PC-3 (cell line): ENCODE data around the gene ERAL1. TPM values are rescaled to one million over a fixed set of nuclear protein-coding genes. Genes with fewer than 3 reads are reported as not detected.

Experiments used
- ATAC-seq: fragments of 200-7000 bp; cut with Tn5 transposase; 2 replicates; pipeline ENCODE4 v1.9.1; 2020; ENCODE audit warnings: mild to moderate bottlenecking, moderate library complexity
- BruUV-seq: library from RNA; stranded (reverse); fragments of 400-500 nt; replicated peaks from 2 replicates; lab custom pipeline; 2021; lab: Mats Ljungman, UMichigan
- CTCF ChIA-PET: fragments of 300-600 bp; sonication (Branson Sonifier 250); formaldehyde crosslinking; loops from one replicate; lab custom pipeline; 2022; ENCODE audit warnings: antibody characterized with exemption; lab: Charles Lee
- POLR2A ChIA-PET: fragments of 300-600 bp; sonication (Branson Sonifier 250); formaldehyde crosslinking; loops from one replicate; lab custom pipeline; 2022; ENCODE audit warnings: antibody characterized with exemption; ENCODE audit not compliant: unreplicated experiment; lab: Charles Lee
- DNase-seq: peaks from one replicate; pipeline ENCODE4 v3.0.0-alpha.2; 2015
- H2AFZ ChIP-seq: fragments of 300-600 bp; sonication (generic); 2 replicates; pipeline ENCODE4 v1.6.0; 2016; ENCODE audit warnings: antibody characterized with exemption, low read length
- H3F3A ChIP-seq: fragments of 300-600 bp; sonication (generic); one replicate; pipeline ENCODE4 v1.6.0; 2017; ENCODE audit warnings: antibody characterized with exemption, low read length, control low read depth, mild to moderate bottlenecking; ENCODE audit not compliant: unreplicated experiment
- H3K27ac ChIP-seq: fragments of 300-600 bp; sonication (generic); 2 replicates; pipeline ENCODE4 v1.5.1; 2016; ENCODE audit warnings: mild to moderate bottlenecking, low read length
- H3K27me3 ChIP-seq: fragments of 300-600 bp; sonication (generic); 2 replicates; pipeline ENCODE4 v1.6.1; 2016; ENCODE audit warnings: low read length, mixed read lengths
- H3K36me3 ChIP-seq: fragments of 300-600 bp; sonication (generic); 2 replicates; pipeline ENCODE4 v1.6.1; 2016; ENCODE audit warnings: low read depth, mixed run types, low read length, mixed read lengths
- H3K4me1 ChIP-seq: fragments of 300-600 bp; sonication (generic); 2 replicates; pipeline ENCODE4 v1.5.1; 2016; ENCODE audit warnings: low read length; ENCODE audit not compliant: insufficient read depth
- H3K4me2 ChIP-seq: fragments of 300-600 bp; sonication (generic); 2 replicates; pipeline ENCODE4 v1.6.0; 2016; ENCODE audit warnings: low read length
- H3K4me3 ChIP-seq: fragments of 300-600 bp; sonication (generic); 2 replicates; pipeline ENCODE4 v1.5.1; 2016; ENCODE audit warnings: mild to moderate bottlenecking, low read length, mixed read lengths
- H3K79me2 ChIP-seq: fragments of 300-600 bp; sonication (generic); 2 replicates; pipeline ENCODE4 v1.6.1; 2017; ENCODE audit warnings: low read length, mixed read lengths
- H3K9ac ChIP-seq: fragments of 300-600 bp; sonication (generic); 2 replicates; pipeline ENCODE4 v1.6.0; 2016; ENCODE audit warnings: mild to moderate bottlenecking, low read length
- H3K9me2 ChIP-seq: fragments of 300-600 bp; sonication (generic); replicated peaks from 2 replicates; pipeline ENCODE4 v1.6.1; 2016; ENCODE audit warnings: mixed run types, low read length, mixed read lengths
- H3K9me3 ChIP-seq: fragments of 300-600 bp; sonication (generic); 2 replicates; pipeline ENCODE4 v1.6.1; 2016; ENCODE audit warnings: low read length, mixed read lengths
- H4K20me1 ChIP-seq: fragments of 300-600 bp; sonication (generic); 2 replicates; pipeline ENCODE4 v1.6.1; 2016; ENCODE audit warnings: low read length, mixed read lengths
- CTCF ChIP-seq: fragments of 300-600 bp; sonication (generic); conservative IDR thresholded peaks from 2 replicates; pipeline ENCODE4 v1.5.1; 2017; ENCODE audit warnings: antibody characterized with exemption, low read depth, mild to moderate bottlenecking, low read length
- EZH2 ChIP-seq: fragments of 300-600 bp; sonication (generic); IDR thresholded peaks from one replicate; pipeline ENCODE4 v1.6.1; 2017; ENCODE audit warnings: antibody characterized with exemption, mild to moderate bottlenecking, low read length; ENCODE audit not compliant: unreplicated experiment
- EZH2phosphoT487 ChIP-seq: fragments of 300-600 bp; sonication (generic); IDR thresholded peaks from 2 replicates; pipeline ENCODE4 v1.6.1; 2018; ENCODE audit warnings: mild to moderate bottlenecking, antibody characterized with exemption, low read length, borderline replicate concordance
- intact Hi-C: fragments of 100-400 bp; cut with micrococcal nuclease; formaldehyde crosslinking; loops from 2 replicates; pipeline ENCODE4 v1.9.0; 2023
- total RNA-seq: library from RNA; depleted of rRNA; stranded (reverse); fragments of >200 nt; gene quantifications from 2 replicates; pipeline ENCODE4 v1.2.3, GENCODE V29; 2014

ERAL1 gene
- total RNA-seq, 1 experiment from 2014 or later = 30.5 TPM

- Histone ChIP-seq H3K4me1 (peaks cover 34% of the 10 kb centered on the region), H3F3A (peaks cover 9% of the 10 kb centered on the region), H4K20me1 (no peaks in the 10 kb centered on the region), H3K27me3 (no peaks in the 10 kb centered on the region), H3K9me2 (no peaks in the 10 kb centered on the region), H2AFZ (peak overlapping the region; percentile 91), H3K9me3 (no peaks in the 10 kb centered on the region), H3K4me2 (peak overlapping the region; percentile 85), H3K9ac (peak overlapping the region; percentile 88), H3K79me2 (peaks cover 61% of the 10 kb centered on the region), H3K36me3 (no peaks in the 10 kb centered on the region), H3K4me3 (peak overlapping the region; percentile 79), H3K27ac (peak overlapping the region; percentile 86)
- ATAC-seq (peak; percentile 9), DNase-seq (no peak)
- intact Hi-C loops = no loop called here
- POLR2A ChIA-PET = interaction anchor here (0.6 to 0.7 kb wide), 2 partner anchors 25 to 151 kb away, joined by 8 to 25 read pairs; partner anchors contain the start of genes SDF2 and SUPT6H
- TF ChIP-seq CTCF (no peak), EZH2 (no peak), EZH2phosphoT487 (no peak)
- no TSS peak for BruUV-seq
- CTCF ChIA-PET = no interaction called here
Observed at GRCh38 chr17:28812748-28813377, 42.0 kb upstream of the ERAL1 start.

DNA sequence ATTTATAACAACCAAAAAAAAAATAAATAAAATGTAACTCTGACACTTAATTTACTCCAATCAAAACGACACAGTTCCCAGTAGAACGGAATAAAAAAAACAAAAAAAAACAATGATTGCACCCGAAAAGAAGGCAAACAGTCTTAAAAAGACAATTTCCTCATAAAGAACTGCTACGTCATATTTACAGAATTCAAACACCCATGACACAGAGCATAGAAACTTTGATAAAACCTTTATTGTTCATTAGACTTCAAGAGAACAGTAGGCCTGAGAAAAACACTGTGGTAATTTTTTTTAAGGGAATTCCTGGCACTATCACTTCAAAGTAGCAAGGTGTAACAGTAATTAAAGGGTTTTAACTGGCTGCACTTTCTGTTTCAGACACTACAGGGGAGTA, 38.3 kb upstream of the ERAL1 start:
- H3F3A ChIP-seq = no peaks in the 10 kb centered on the region
- H3K27ac ChIP-seq = no peak overlapping the region
- H3K4me3 ChIP-seq = no peak overlapping the region
- TF ChIP-seq CTCF (no peak), EZH2phosphoT487 (no peak), EZH2 (no peak)
- no peak overlapping the region for H2AFZ ChIP-seq
- no TSS peak for BruUV-seq
- H3K79me2 ChIP-seq = peaks cover 67% of the 10 kb centered on the region
- no peak for ATAC-seq
- no peaks in the 10 kb centered on the region for H3K27me3 ChIP-seq
- ChIA-PET CTCF (no interaction called here), POLR2A (no interaction called here)
- no peak overlapping the region for H3K4me2 ChIP-seq
- H4K20me1 ChIP-seq = no peaks in the 10 kb centered on the region
- no peaks in the 10 kb centered on the region for H3K9me2 ChIP-seq
- H3K9ac ChIP-seq = no peak overlapping the region
- H3K36me3 ChIP-seq = no peaks in the 10 kb centered on the region
- peaks cover 5% of the 10 kb centered on the region for H3K4me1 ChIP-seq
- intact Hi-C loops = no loop called here
- no peak for DNase-seq
- no peaks in the 10 kb centered on the region for H3K9me3 ChIP-seq

- no peak overlapping the region for H3K4me2 ChIP-seq
- no peak overlapping the region for H2AFZ ChIP-seq
- H4K20me1 ChIP-seq = no peaks in the 10 kb centered on the region
- H3K79me2 ChIP-seq = peaks cover 65% of the 10 kb centered on the region
- no peak overlapping the region for H3K4me3 ChIP-seq
- TF ChIP-seq CTCF (no peak), EZH2 (no peak), EZH2phosphoT487 (no peak)
- ChIA-PET CTCF (no interaction called here), POLR2A (no interaction called here)
- intact Hi-C loops = no loop called here
- no TSS peak for BruUV-seq
- H3K9me2 ChIP-seq = no peaks in the 10 kb centered on the region
- no peaks in the 10 kb centered on the region for H3K4me1 ChIP-seq
- DNase-seq (no peak), ATAC-seq (no peak)
- H3F3A ChIP-seq = no peaks in the 10 kb centered on the region
- no peaks in the 10 kb centered on the region for H3K9me3 ChIP-seq
- no peak overlapping the region for H3K27ac ChIP-seq
- no peaks in the 10 kb centered on the region for H3K36me3 ChIP-seq
- no peaks in the 10 kb centered on the region for H3K27me3 ChIP-seq
- H3K9ac ChIP-seq = no peak overlapping the region
Observed at GRCh38 chr17:28818819-28819221, 36.0 kb upstream of the ERAL1 start.
